Stimulated activated CD4-positive, alpha-beta T cell treated with anti-CD3 and anti-CD28 coated beads, Interleukin-4, amount 100 ng/mL, for 1 hour (primary cell): ENCODE results near the gene SLC9A3.

Source experiments
- DNase-seq: peaks from one replicate; pipeline ENCODE4 v3.0.0-alpha.2; 2020

Gene SLC9A3

GRCh38 chr5:472656-473550 lies 51.3 kb downstream of the SLC9A3 start:
- peak; percentile 94 for DNase-seq

GRCh38 chr5:472076-472655 lies 52.1 kb downstream of the SLC9A3 start:
- DNase-seq: peak; percentile 18

GRCh38 chr5:471750-472058 lies 52.5 kb downstream of the SLC9A3 start:
- DNase-seq: peak; percentile 1

GRCh38 chr5:470961-471749 lies 53.1 kb downstream of the SLC9A3 start:
- no peak for DNase-seq

GRCh38 chr5:469752-470483 lies 54.3 kb downstream of the SLC9A3 start:
- no peak for DNase-seq

GRCh38 chr5:468401-468800 lies 55.8 kb downstream of the SLC9A3 start:
- peak; percentile 3 for DNase-seq

- peak; percentile 1 for DNase-seq
Measured at GRCh38 chr5:466661-467310, 57.5 kb downstream of the SLC9A3 start.

GRCh38 chr5:465591-466403 lies 58.5 kb downstream of the SLC9A3 start:
- peak; percentile 2 for DNase-seq

GRCh38 chr5:464843-465590 lies 59.2 kb downstream of the SLC9A3 start:
- DNase-seq: peak; percentile 1

GRCh38 chr5:464446-464842 lies 59.8 kb downstream of the SLC9A3 start:
- DNase-seq: no peak

GRCh38 chr5:463952-464351 lies 60.3 kb downstream of the SLC9A3 start:
- DNase-seq: peak; percentile 85

- DNase-seq: no peak
Measured at GRCh38 chr5:463301-463700, 60.9 kb downstream of the SLC9A3 start.

- no peak for DNase-seq
Measured at GRCh38 chr5:462051-462481, 62.2 kb downstream of the SLC9A3 start.

GRCh38 chr5:460273-460625 lies 64.0 kb downstream of the SLC9A3 start:
- DNase-seq: no peak

GRCh38 chr5:459562-460272 lies 64.5 kb downstream of the SLC9A3 start:
- no peak for DNase-seq

GRCh38 chr5:458547-459353 lies 65.5 kb downstream of the SLC9A3 start:
- DNase-seq: peak; percentile 74

- DNase-seq: peak; percentile 3
Measured at GRCh38 chr5:457195-457961, 66.9 kb downstream of the SLC9A3 start.
